Transverse colon (tissue), 4 donors: Measurements from ENCODE around the gene TPO. TPM values are rescaled to one million over a fixed set of nuclear protein-coding genes. Genes with fewer than 3 reads are reported as not detected.

Experiments
- DNase-seq: peaks from one replicate; pipeline ENCODE4 v3.0.0-alpha.2; 2019
- H3K27ac ChIP-seq, 4 donors: fragments of 200-600 bp; sonication (generic); 2 replicates each; pipeline ENCODE4 v1.5.1; 2016 to 2018; ENCODE audit warnings: inconsistent platforms in 4 of 4
- H3K27me3 ChIP-seq: fragments of 200-600 bp; sonication (generic); 2 replicates; pipeline ENCODE4 v1.5.1; 2017; ENCODE audit warnings: inconsistent platforms
- H3K36me3 ChIP-seq, 4 donors: fragments of 200-600 bp; sonication (generic); 2 replicates each; pipeline ENCODE4 v1.5.1; 2017 to 2019; ENCODE audit warnings: inconsistent platforms in 4 of 4
- H3K4me1 ChIP-seq, 4 donors: fragments of 200-600 bp; sonication (generic); 2 replicates each; pipeline ENCODE4 v1.5.1; 2017 to 2020; ENCODE audit warnings: inconsistent platforms in 4 of 4
- H3K4me3 ChIP-seq, 4 donors: fragments of 200-600 bp; sonication (generic); 1 replicate in 1 of 4; 2 replicates in 3 of 4; pipeline versions ENCODE4 v1.5.1 to v1.6.1; 2017 to 2019; ENCODE audit warnings: inconsistent platforms in 4 of 4
- H3K9me3 ChIP-seq, 2 donors: fragments of 200-600 bp; sonication (generic); 2 replicates each; pipeline ENCODE4 v1.5.1; 2017 to 2019; ENCODE audit warnings: inconsistent platforms in 2 of 2
- EP300 ChIP-seq: sonication (generic); formaldehyde crosslinking; IDR thresholded peaks from one replicate; pipeline ENCODE4 v1.6.1; 2017; ENCODE audit warnings: antibody characterized with exemption, low read depth
- POLR2A ChIP-seq: fragments of 450-650 bp; IDR thresholded peaks from one replicate; pipeline ENCODE4 v1.6.1; 2016; ENCODE audit warnings: antibody characterized with exemption, mild to moderate bottlenecking, moderate library complexity
- POLR2AphosphoS5 ChIP-seq, 3 donors: sonication (generic); formaldehyde crosslinking; IDR thresholded peaks; one replicate each; pipeline ENCODE4 v1.6.1; 2016; ENCODE audit warnings: antibody characterized with exemption in 3 of 3
- WGBS, 2 donors: methylation state at CpG; one replicate each; pipeline ENCODE4 v1.1.5; 2018; ENCODE audit warnings: low coverage in 1 of 2; 5-methylcytosine and 5-hydroxymethylcytosine counted together
- in situ Hi-C, 4 donors: fragments of 200-750 bp; cut with MboI; loops; one replicate each; pipeline versions ENCODE4 v1.15.0 to v1.15.1; 2017; ENCODE audit warnings: low sequenced_read_pairs in 3 of 4, low pct_ligation_motif_present in 1 of 4, low pct_unique_long_range_greater_than_20kb in 1 of 4
- intact Hi-C: fragments of 100-400 bp; cut with DNase I; formaldehyde crosslinking; loops from one replicate; pipeline ENCODE4 v1.15.1; 2023; ENCODE audit warnings: low total_unique reads
- total RNA-seq, 4 donors: library from RNA; depleted of rRNA; stranded (reverse); fragments of >200 nt; gene quantifications; one replicate each; pipeline ENCODE4 v1.1.0, GENCODE V29; 2016
- TF ChIP-seq, protein P1 (sequence below), 5 experiments: fragments of 200-600 bp in 3 of 5; fragments of 450-650 bp in 2 of 5; sonication (generic) in 3 of 5; IDR thresholded peaks; 1 replicate in 2 of 5; 2 replicates in 3 of 5; pipeline ENCODE4 v1.5.1; 2016 to 2017; ENCODE audit warnings: antibody characterized with exemption in 5 of 5, inconsistent platforms in 3 of 5, mild to moderate bottlenecking in 2 of 5, moderate library complexity in 1 of 5

TPO gene
- total RNA-seq, 4 donors from 2014 or later: 1.4 to 5.8 (median 3.8) TPM

DNA sequence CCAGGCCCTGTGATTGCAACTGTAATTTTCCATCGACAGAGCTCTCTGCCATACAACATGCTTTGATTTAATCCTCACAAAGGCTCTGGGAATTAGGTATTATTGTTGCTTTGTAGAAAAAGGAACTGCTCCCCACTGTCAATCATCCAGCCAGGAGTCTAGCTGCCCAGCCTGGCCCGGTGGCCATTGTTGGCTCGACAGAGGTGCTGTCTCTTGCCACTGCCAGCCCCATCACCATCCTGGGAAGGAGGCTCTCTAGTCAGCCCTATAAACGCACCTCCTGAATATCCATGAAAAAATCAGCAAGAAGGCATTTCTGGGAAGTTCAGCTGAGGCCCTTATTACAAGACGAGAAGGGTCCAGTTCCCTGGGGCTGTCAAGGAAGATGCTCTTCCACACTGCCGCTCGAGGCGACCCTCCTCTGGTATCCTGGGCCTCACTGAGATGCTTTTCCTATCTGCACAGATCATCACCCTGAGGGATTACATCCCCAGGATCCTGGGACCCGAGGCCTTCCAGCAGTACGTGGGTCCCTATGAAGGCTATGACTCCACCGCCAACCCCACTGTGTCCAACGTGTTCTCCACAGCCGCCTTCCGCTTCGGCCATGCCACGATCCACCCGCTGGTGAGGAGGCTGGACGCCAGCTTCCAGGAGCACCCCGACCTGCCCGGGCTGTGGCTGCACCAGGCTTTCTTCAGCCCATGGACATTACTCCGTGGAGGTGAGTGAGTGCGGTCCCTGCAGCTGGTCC lies 71.0 kb downstream of the TPO start:
- TF ChIP-seq POLR2AphosphoS5 (IDR thresholded peaks at IDR 0.05): no peak
- no peak for TF ChIP-seq POLR2A
- TF ChIP-seq, protein P1, sequence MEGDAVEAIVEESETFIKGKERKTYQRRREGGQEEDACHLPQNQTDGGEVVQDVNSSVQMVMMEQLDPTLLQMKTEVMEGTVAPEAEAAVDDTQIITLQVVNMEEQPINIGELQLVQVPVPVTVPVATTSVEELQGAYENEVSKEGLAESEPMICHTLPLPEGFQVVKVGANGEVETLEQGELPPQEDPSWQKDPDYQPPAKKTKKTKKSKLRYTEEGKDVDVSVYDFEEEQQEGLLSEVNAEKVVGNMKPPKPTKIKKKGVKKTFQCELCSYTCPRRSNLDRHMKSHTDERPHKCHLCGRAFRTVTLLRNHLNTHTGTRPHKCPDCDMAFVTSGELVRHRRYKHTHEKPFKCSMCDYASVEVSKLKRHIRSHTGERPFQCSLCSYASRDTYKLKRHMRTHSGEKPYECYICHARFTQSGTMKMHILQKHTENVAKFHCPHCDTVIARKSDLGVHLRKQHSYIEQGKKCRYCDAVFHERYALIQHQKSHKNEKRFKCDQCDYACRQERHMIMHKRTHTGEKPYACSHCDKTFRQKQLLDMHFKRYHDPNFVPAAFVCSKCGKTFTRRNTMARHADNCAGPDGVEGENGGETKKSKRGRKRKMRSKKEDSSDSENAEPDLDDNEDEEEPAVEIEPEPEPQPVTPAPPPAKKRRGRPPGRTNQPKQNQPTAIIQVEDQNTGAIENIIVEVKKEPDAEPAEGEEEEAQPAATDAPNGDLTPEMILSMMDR (IDR thresholded peaks at IDR 0.05): no peak
- TF ChIP-seq EP300: no peak
- Histone ChIP-seq H3K27me3 (no peaks in the 10 kb centered on the region), H3K9me3 (no peaks in the 10 kb centered on the region), H3K36me3 (no peaks in the 10 kb centered on the region), H3K4me3 (no peak overlapping the region), H3K27ac (no peak overlapping the region), H3K4me1 (no peaks in the 10 kb centered on the region)
- intact Hi-C loops (no loop called here), in situ Hi-C loops (no loop called here)
- DNase-seq: no peak
- WGBS, 2 donors: 90% methylated on average over 22 of the region's 22 CpGs; no CpG with 5 or more reads in 1 of the 2 donors

GRCh38 chr2:1486670-1487069 lies 73.4 kb downstream of the TPO start:
- Histone ChIP-seq H3K4me1 (no peaks in the 10 kb centered on the region), H3K27ac (no peak overlapping the region), H3K9me3 (no peaks in the 10 kb centered on the region), H3K4me3 (no peak overlapping the region), H3K27me3 (no peaks in the 10 kb centered on the region), H3K36me3 (no peaks in the 10 kb centered on the region)
- intact Hi-C loops: no loop called here
- TF ChIP-seq EP300 (no peak), POLR2A (no peak), POLR2AphosphoS5 (IDR thresholded peaks at IDR 0.05) (no peak)
- TF ChIP-seq, protein P1 (IDR thresholded peaks at IDR 0.05): no peak
- DNase-seq: no peak
- in situ Hi-C loops: no loop called here
- 92 to 94% methylated on average over 2 to 10 of the region's 11 CpGs for WGBS, 2 donors

DNA sequence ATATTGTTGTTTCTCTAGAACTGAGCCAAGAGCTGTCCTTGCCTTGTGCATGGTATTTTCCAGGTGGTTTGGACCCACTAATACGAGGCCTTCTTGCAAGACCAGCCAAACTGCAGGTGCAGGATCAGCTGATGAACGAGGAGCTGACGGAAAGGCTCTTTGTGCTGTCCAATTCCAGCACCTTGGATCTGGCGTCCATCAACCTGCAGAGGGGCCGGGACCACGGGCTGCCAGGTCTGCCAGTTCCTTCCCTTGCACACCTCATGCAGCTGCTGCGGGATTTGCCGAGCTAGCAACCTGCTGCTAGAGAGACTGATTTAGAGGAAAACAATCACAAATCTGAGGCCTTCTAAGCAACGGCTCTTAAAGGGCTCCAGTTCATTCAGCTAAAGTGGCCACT lies 74.5 kb downstream of the TPO start:
- Histone ChIP-seq H3K4me3 (no peak overlapping the region), H3K27ac (no peak overlapping the region), H3K9me3 (no peaks in the 10 kb centered on the region), H3K36me3 (no peaks in the 10 kb centered on the region), H3K4me1 (peaks cover 0 to 2% (median 0%) of the 10 kb centered on the region in 4 donors), H3K27me3 (no peaks in the 10 kb centered on the region)
- DNase-seq: no peak
- in situ Hi-C loops (no loop called here), intact Hi-C loops (no loop called here)
- WGBS, 2 donors: 75 to 76% methylated on average over 2 to 9 of the region's 9 CpGs
- no peak for TF ChIP-seq POLR2A

GRCh38 chr2:1488181-1488671 lies 75.0 kb downstream of the TPO start:
- DNase-seq: no peak
- in situ Hi-C loops: no loop called here
- Histone ChIP-seq H3K36me3 (no peaks in the 10 kb centered on the region), H3K4me1 (peaks cover 0 to 4% (median 0%) of the 10 kb centered on the region in 4 donors), H3K4me3 (no peak overlapping the region), H3K27ac (no peak overlapping the region), H3K9me3 (no peaks in the 10 kb centered on the region), H3K27me3 (no peaks in the 10 kb centered on the region)
- TF ChIP-seq, protein P1 (IDR thresholded peaks at IDR 0.05): no peak
- no peak for TF ChIP-seq EP300
- WGBS, 2 donors: 81% methylated on average over 11 of the region's 11 CpGs; no CpG with 5 or more reads in 1 of the 2 donors
- intact Hi-C loops: no loop called here
